Uterus (tissue), 2 donors: ENCODE measurements around the gene IGF2.

Experiments
- POLR2A ChIP-seq, 2 donors: fragments of 450-650 bp; IDR thresholded peaks; one replicate each; pipeline ENCODE4 v1.6.1; 2016; ENCODE audit warnings: antibody characterized with exemption in 2 of 2, mild to moderate bottlenecking in 1 of 2, moderate library complexity in 1 of 2
- TF ChIP-seq, protein P1 (sequence below), 4 experiments: fragments of 200-600 bp in 2 of 4; fragments of 450-650 bp in 2 of 4; sonication (generic) in 2 of 4; IDR thresholded peaks; one replicate each; pipeline ENCODE4 v1.5.1; 2016 to 2019; ENCODE audit warnings: antibody characterized with exemption in 4 of 4, mild to moderate bottlenecking in 2 of 4, moderate library complexity in 1 of 4

DNA sequence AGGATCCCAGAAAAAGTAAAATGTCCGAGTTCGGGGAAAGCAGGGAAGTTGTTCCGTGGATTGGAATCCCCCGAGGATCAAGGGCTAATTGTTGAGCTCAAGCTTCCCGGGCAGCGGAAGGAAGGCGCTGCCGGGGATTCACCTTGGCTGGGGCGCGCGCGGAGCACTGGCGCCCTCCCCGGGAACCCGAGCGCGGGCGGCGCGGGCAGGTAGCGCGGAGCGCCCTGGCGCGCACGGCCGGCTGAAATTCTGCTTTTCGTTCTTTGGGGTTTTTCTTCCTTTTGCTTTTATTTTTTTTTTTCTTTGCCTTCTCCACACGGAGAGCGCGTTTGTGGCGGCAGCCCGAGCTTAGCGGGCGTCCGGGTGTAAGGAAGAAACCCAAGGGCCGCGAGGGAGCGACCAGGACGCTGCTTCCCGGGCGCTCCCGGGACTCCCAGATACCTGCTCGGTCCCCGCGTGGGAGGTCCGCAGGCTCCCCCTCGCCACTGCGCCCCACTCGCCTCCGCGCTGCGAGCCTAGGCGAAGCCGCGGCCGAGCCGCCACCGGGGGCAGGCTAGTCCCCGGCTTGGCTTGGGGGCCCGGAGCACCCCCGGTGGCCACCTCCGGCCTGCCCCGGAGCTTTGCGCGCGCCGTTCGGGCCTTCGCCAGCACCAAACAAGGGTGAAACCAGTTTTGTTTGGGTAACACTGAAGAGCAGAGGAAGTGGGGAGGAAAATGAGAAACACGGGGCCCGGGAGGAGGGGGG lies 4.8 kb upstream of the IGF2 start:
- TF ChIP-seq, protein P1, sequence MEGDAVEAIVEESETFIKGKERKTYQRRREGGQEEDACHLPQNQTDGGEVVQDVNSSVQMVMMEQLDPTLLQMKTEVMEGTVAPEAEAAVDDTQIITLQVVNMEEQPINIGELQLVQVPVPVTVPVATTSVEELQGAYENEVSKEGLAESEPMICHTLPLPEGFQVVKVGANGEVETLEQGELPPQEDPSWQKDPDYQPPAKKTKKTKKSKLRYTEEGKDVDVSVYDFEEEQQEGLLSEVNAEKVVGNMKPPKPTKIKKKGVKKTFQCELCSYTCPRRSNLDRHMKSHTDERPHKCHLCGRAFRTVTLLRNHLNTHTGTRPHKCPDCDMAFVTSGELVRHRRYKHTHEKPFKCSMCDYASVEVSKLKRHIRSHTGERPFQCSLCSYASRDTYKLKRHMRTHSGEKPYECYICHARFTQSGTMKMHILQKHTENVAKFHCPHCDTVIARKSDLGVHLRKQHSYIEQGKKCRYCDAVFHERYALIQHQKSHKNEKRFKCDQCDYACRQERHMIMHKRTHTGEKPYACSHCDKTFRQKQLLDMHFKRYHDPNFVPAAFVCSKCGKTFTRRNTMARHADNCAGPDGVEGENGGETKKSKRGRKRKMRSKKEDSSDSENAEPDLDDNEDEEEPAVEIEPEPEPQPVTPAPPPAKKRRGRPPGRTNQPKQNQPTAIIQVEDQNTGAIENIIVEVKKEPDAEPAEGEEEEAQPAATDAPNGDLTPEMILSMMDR (IDR thresholded peaks at IDR 0.05), result no peak
- TF ChIP-seq POLR2A (IDR thresholded peaks at IDR 0.05), result no peak
